Neutrophil (primary cell): ENCODE data around the gene TMEM44.
"Not testable (repeated sequence)": the region's sequence is repeated elsewhere in the genome, so short reads cannot be mapped to it uniquely, and the experiment has no call there.

ENCODE experiments used
- H3K27ac ChIP-seq: fragments of 200-600 bp; sonication (generic); 2 replicates; pipeline ENCODE4 v1.5.1; 2016; ENCODE audit warnings: mild to moderate bottlenecking, moderate library complexity
- H3K27me3 ChIP-seq: fragments of 200-600 bp; sonication (generic); 2 replicates; pipeline ENCODE4 v1.6.0; 2016; ENCODE audit warnings: mild to moderate bottlenecking
- H3K36me3 ChIP-seq: fragments of 200-600 bp; sonication (generic); 2 replicates; pipeline ENCODE4 v1.5.1; 2017
- H3K4me1 ChIP-seq, 2 experiments: fragments of 200-600 bp in 1 of 2; sonication (generic) in 1 of 2; 1 replicate in 1 of 2; 2 replicates in 1 of 2; pipeline versions ENCODE4 v1.5.1 to v1.6.1; 2013 to 2016; ENCODE audit warnings: low read depth in 1 of 2, low read length in 1 of 2, mild to moderate bottlenecking in 1 of 2, moderate library complexity in 1 of 2; ENCODE audit not compliant: control insufficient read depth in 1 of 2, insufficient read depth in 1 of 2
- H3K4me3 ChIP-seq, 2 experiments: fragments of 200-600 bp in 1 of 2; sonication (generic) in 1 of 2; 1 replicate in 1 of 2; 2 replicates in 1 of 2; pipeline ENCODE4 v1.5.1; 2013 to 2016; ENCODE audit warnings: low read depth in 1 of 2, low read length in 1 of 2, mild to moderate bottlenecking in 1 of 2, moderate library complexity in 1 of 2
- H3K9me3 ChIP-seq: fragments of 200-600 bp; sonication (generic); 2 replicates; pipeline ENCODE4 v1.5.1; 2016
- CTCF ChIP-seq: fragments of 200-600 bp; sonication (generic); IDR thresholded peaks from 2 replicates; pipeline ENCODE4 v1.5.1; 2016; ENCODE audit warnings: antibody characterized with exemption

The TMEM44 gene

GRCh38 chr3:194608981-194609380, 24.2 kb downstream of the TMEM44 start:
- no peak overlapping the region for H3K27ac ChIP-seq
- H3K27me3 ChIP-seq, result no peaks in the 10 kb centered on the region
- TF ChIP-seq CTCF, result no peak
- no peaks in the 10 kb centered on the region for H3K4me1 ChIP-seq
- H3K36me3 ChIP-seq, result no peaks in the 10 kb centered on the region
- no peaks in the 10 kb centered on the region for H3K9me3 ChIP-seq
- H3K4me3 ChIP-seq, result no peak overlapping the region

- H3K9me3 ChIP-seq, result no peaks in the 10 kb centered on the region
- H3K36me3 ChIP-seq, result no peaks in the 10 kb centered on the region
- H3K27ac ChIP-seq, result no peak overlapping the region
- TF ChIP-seq CTCF, result no peak
- no peaks in the 10 kb centered on the region for H3K4me1 ChIP-seq
- H3K4me3 ChIP-seq, result no peak overlapping the region
- H3K27me3 ChIP-seq, result no peaks in the 10 kb centered on the region
Observed at GRCh38 chr3:194607592-194608389, 25.4 kb downstream of the TMEM44 start.

GRCh38 chr3:194606941-194607340, 26.3 kb downstream of the TMEM44 start:
- TF ChIP-seq CTCF, result no peak
- Histone ChIP-seq H3K4me1 (no peaks in the 10 kb centered on the region), H3K27ac (no peak overlapping the region), H3K4me3 (no peak overlapping the region), H3K36me3 (no peaks in the 10 kb centered on the region), H3K9me3 (no peaks in the 10 kb centered on the region), H3K27me3 (no peaks in the 10 kb centered on the region)

GRCh38 chr3:194606163-194606562, 27.1 kb downstream of the TMEM44 start:
- Histone ChIP-seq H3K9me3 (no peaks in the 10 kb centered on the region), H3K27me3 (no peaks in the 10 kb centered on the region), H3K27ac (no peak overlapping the region), H3K4me3 (no peak overlapping the region), H3K4me1 (no peaks in the 10 kb centered on the region), H3K36me3 (no peaks in the 10 kb centered on the region)
- no peak for TF ChIP-seq CTCF

GRCh38 chr3:194605314-194605713, 27.9 kb downstream of the TMEM44 start:
- not testable (repeated sequence) for H3K27me3 ChIP-seq, H3K4me1 ChIP-seq, H3K9me3 ChIP-seq, H3K36me3 ChIP-seq, H3K4me3 ChIP-seq, H3K27ac ChIP-seq

- Histone ChIP-seq H3K27me3 (no peaks in the 10 kb centered on the region), H3K4me3 (no peak overlapping the region), H3K9me3 (no peaks in the 10 kb centered on the region), H3K4me1 (no peaks in the 10 kb centered on the region), H3K36me3 (no peaks in the 10 kb centered on the region), H3K27ac (no peak overlapping the region)
- no peak for TF ChIP-seq CTCF
Observed at GRCh38 chr3:194604837-194605236, 28.4 kb downstream of the TMEM44 start.
